GM19455 (cell line): Measurements from ENCODE around the gene LAMC3.

Experiments
- ATAC-seq: cut with Tn5 transposase; IDR thresholded peaks from one replicate; pipeline ENCODE4 v1.9.1; 2021; ENCODE audit not compliant: unreplicated experiment

The LAMC3 gene

DNA sequence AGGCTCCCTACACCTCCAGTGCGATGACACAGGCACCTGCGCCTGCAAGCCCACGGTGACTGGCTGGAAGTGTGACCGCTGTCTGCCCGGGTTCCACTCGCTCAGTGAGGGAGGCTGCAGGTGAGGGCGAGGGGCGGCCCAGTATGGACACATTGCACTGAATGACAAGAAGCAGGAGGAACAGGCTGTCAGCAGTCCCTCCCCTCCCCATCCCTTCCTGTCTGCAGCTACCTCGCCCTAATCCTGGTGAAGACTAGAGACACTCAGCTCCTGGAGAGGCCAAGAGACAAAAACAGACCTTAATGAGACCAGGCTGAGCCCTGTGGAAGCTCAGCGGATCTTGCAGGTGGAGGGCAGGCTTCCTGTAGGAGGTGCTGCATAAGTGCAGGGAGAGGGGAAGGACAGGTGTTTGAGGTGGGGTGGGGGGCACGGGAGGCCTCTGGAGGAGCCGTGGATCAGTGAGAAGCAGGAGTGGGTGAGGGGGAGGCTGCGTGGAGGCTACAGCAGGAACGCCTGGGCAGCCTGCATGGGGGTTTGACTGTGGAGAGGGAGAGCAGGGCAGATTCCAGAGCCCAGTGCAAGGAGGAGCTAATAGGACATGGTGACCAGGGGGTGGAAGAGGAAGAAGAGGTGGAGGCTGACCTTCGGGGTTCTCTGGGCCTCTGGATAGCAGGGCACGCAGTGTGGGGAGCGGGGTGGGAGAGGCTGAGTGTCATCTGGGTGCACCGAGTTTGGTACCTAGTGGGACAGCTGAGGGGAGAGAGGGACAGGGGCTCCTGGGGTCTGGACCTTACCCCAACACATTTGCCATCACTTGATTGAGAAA is 30.4 kb downstream of the LAMC3 start:
- ATAC-seq, result no peak

DNA sequence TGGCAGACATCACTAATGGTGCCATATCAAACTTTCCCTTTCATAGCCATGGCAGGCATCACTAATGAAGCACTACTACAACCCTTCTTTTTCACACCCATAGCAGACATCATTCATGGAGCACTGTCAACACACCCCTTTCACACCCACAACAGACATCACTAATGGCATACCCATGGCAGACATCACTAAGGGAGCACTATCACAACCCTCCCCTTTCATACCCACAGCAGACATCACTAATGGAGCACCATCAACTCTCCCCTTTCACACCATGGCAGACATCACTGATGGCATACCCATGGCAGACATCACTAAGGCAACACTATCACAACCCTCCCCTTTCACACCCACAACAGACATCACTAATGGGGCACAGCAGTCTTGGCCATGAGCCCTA is 33.7 kb downstream of the LAMC3 start:
- no peak for ATAC-seq

DNA sequence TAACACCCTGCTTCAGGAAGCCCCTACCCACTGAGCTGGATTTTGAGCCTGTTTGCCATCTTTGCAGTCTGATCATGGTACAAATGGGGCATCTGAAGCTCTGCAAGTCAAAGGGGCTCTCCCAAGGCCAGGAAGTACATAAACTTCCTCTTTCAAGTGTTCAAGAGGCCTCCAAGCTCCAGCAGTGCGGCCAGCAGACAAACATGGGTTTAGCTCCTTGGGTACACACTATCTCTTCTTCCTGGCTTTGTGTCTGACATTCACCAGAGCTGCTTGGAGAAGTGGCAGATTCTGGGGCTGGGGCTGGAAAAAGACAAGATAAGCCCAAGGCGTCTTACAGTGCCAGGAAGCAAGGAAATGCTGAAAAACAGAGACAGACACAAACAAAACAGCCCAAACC is 34.1 kb downstream of the LAMC3 start:
- ATAC-seq, result no peak

DNA sequence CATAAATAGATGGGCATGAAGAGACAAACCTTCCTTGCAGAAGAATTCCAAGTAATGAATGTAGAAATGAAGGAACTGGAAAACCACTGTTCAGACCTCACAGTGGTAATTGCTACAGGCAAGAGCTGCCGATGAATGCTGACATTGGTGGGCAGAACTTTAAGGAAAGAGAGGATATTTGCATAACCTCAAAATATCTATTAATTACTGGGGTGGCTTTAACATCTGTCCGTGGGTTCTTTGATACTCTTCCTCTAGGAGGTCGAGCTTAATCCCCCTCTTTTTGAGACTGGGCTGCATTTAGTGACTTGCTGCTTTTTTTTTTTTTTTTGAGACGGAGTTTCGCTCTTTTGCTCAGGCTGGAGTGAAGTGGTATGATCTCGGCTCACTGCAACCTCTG is 34.7 kb downstream of the LAMC3 start:
- no peak for ATAC-seq

DNA sequence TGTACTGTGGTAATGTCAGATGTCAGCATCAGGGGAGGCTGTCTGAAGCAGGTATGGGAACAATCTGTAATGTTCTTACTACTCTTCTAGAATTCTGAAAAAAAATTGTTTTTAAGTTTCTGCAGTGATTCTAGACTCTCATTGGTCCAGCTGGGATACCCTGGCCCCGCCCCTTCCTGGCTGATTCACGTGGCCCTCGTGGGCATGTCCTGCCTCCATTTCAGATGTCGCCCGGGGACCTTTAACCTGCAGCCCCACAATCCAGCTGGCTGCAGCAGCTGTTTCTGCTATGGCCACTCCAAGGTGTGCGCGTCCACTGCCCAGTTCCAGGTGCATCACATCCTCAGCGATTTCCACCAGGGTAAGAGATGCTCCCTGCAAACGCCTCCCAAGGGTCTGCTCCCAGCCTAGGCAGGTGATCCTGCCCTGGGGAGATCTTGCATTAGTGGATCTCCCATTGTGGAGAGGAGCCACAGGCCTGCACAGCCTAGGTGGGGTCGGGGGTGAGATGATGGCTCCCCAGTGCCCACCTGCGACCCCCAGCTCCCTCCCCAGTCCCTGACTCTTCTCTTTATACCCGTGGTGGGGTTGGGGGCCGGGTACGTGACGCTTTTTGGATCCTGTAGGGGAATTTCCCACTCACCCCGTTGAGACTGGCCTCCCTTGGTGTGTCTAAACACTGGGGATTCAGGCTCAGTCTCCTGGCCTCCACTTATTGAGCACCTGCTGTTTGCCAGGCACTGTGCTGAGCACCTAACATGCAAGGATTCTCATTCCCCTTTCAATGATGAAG is 36.5 kb downstream of the LAMC3 start:
- ATAC-seq, result no peak

DNA sequence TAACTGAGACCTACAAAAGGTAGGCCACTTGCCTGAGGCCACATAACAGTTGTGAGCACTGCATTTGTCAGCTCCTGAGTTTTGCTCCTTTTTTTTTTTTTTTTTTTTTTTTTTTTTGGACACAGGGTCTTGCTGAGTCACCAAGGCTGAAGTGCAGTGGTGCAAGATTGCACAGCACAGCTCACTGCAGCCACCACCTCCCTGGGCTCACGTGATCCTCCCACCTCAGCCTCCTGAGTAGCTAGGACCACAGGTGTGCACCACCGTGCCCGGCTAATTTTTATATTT is 37.1 kb downstream of the LAMC3 start:
- no peak for ATAC-seq

DNA sequence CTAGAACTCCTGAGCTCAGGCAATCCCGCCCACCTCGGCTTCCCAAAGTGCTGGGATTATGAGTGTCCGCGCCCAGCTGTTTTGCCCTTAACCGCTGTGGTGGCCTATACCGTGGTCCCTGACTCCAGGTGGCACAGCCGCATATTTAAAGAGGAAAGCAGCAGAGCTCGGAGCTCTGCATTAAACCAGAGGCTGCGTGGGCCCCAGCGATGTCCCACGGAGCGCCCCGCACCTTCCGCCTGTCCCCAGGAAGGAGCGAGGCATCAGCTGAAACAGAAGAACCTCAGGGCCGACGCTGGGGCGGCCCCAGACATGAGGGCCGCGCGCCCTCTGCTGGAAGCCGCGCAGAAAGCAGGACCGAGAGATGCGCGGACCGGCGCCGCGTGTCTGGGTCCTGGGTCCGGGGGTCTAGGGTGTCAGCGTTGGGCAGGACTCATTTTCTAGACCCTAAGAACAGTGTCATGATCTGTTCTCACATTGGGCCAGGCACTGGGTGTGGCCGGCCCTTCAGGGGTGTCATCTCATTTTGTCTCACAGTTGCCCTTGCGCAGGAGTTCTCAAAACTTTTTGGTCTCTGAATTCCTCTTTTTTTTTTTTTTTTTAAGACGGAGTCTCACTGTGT is 37.7 kb downstream of the LAMC3 start:
- ATAC-seq, result no peak

DNA sequence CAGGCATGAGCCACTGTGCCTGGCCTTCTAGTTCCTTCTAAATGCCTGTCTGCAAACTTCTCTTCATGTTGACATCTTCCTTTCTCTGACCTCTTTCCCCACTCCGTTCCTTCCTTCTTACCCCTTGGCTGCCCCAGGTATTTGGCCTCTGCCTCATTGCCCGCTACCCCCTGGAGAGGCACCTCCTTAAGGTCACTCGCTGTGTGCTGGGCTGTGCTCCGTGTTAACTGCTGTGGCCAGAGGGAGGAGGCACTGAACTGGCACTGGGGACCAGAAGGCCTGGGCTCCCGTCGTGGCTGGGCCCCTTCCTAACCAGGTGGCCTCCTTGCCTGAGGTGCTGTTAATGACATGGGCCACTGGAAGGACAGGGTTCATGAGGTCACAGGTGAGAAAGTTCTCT is 39.4 kb downstream of the LAMC3 start:
- no peak for ATAC-seq

DNA sequence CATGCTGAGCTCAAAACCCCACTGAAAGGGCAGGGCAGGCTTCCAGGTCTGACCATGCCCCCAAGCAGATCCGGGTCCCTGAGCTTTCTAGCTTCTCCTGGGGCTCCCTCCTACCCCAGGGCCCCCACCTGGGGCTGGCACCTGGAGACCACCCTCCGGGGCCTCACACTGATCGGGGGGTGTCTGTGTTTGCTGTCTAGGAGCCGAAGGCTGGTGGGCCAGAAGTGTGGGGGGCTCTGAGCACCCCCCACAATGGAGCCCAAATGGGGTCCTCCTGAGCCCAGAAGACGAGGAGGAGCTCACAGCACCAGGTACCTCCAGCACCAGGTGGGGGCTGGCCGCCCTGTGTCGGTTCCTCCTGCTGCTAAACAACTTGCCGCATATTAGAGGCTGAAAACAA is 39.8 kb downstream of the LAMC3 start:
- no peak for ATAC-seq

DNA sequence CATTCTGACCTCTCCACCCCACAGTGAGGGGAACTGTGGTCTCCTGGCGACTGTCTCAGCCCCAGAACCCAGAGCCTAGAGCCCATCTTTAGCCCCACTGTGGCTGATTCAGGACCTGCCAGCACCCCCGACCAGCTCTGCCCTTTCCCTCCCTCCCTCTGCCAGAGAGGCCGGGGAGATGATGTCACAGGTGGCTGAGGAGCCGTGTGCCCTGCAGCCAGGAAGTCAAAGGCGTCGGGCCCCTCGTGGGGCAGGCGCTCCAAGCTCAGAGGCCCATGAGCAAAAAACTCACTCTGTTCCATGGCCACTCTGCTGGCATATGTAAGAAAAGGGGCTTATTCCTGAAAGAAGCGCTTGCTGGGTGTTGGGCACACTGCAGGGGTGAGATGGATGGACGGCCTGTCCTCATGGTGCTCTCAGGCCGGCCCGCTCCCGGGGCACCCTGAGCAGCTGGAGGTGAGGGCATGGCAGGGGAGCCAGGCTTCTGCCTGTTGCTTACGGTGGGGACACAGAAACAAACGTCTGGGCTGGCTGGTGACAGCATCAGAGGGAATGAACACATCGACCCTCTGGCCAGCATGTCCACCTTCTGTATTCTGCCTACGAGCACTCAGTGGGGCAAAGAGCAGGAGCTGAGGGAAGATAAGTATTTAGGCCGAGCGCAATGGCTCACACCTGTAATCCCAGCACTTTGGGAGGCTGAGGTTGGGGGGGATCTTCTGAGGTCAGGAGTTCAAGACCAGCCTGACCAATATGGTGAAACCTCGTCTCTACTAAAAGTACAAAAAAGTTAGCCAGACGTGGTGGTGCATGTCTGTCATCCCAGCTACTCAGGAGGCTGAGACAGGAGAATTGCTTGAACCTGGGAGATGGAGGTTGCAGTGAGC is 41.1 kb downstream of the LAMC3 start:
- ATAC-seq, result no peak

DNA sequence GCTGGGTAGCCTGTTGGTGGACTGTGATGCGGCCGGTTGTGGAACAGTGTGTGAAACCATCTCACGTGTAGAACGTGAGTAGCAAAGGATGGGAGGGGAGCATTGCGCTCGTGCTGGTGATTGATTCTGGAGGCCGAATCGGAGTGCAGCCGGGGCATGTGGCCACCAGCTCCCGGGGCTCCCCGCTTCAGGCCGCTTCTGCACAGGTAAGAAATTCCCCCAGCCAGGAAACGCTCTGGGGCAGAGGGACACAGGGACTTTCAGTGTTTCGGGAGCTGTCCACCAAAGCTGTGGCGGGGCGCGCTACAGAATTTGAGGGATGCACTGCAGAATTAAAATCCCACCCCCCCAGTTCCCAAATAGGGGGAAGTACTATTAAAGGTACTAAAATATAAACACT is 41.9 kb downstream of the LAMC3 start:
- ATAC-seq, result no peak

DNA sequence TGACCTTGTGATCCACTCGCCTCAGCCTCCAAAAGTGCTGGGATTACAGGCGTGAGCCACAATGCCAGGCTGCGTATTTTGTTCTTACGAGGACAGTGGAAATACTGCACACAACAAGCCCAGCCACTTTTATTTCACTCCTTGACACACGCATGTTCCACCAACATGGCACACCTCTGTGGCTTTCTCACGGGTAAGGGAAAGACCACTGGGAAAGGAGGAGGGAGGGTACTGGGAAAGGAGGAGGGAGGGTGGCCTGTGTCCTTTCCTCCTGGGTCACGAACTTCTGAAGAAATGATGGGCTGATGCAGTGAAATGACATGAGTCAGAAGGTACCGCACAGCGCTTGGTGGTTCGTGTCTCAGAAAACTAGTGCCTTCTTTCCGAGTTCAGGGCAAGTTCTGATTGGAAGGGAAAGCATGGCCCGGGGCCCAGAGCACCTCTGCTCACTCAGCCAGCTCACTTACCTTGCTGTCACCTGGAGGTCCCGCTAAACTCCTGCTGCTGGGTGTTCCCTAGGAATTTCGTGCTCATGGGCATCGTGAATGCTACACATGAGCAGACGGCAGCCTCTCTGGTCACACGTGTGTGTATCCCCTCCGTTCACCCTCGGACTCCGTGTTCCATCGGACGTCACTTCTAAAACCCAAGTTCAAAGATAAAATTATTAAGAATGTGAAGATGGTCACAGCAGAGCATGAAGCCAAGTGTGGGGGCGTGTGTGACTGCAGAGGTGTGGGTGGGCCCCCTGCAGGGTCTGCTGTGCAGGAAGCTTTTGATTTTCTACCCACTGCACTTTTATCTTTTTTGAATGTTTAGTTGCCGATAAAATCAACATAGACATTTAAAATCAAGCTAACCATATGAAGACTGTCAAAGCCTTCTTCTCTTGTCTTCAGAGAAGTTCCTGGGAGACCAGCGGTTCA is 42.9 kb downstream of the LAMC3 start:
- no peak for ATAC-seq

DNA sequence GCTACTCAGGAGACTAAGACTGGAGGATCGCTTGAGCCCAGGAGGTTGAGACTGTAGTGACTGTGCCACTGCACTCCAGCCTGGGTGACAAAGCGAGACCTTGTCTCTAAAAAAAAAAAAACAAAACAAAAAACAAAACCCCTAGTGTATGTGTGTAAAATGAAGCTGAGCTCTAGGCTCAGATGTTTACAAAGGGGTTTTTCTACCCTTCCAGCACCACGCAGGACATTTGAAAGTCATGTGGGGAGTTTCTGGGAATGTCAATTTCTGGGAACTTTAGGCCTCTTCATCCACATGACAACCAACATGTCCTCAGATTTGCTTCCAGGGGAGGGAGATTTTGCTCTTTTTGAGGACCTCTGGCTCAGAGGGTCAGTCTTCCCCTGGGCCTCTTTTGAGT is 44.9 kb downstream of the LAMC3 start:
- no peak for ATAC-seq

DNA sequence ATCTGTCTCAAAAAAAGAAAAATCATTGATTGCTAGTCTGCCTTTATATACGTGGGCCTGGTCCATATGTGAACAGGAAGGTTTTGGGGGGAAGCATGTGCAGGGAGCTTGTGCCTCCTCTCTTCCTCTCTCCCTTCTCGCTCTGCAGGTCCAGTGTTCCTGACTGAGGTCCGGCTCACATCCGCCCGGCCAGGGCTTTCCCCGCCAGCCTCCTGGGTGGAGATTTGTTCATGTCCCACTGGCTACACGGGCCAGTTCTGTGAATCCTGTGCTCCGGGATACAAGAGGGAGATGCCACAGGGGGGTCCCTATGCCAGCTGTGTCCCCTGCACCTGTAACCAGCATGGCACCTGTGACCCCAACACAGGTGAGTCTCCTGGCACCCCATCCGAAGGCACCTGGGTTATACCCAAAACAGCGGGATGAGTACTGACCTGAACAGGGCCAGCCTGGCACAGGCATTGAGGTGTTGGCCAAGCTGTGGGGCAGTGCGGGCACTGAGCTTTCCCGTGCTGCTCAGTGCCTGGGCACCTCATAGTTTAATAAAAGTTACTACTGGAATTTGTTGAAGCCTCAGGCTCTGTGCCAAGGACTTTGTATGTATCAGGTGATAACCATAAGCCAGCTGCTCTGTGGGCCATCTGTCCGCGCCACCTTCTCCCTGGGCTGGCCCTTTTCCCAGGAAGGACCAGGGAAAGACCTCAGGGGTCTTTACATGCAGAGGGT is 48.0 kb downstream of the LAMC3 start:
- ATAC-seq, result no peak

DNA sequence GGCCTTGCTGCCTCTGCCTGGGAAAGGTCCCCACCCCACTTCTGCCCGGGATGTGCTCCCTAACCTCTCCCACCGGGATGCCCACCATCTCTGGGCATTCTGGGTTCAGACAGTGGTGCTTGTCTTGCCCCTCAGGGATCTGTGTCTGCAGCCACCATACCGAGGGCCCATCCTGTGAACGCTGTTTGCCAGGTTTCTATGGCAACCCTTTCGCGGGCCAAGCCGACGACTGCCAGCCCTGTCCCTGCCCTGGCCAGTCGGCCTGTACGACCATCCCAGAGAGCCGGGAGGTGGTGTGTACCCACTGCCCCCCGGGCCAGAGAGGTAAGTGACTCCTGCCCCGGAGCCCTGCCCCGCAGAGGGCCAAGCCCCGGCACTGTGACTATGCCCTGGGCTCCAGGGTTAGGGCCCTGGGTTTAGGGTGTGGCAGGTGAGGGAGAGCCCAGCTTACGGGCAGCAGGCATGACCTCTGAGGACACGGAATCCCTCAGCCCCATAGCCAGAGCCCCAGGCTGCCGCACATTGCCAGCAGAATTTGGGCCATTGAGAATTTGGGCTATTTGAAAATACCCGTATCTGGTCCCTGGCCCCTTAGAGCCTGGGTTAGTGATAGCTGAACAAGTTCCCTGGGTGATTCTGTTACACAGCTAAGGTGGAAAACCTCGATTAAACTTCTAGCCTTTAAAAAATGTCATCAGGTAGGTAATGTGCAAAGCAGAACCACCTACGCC is 52.1 kb downstream of the LAMC3 start:
- no peak for ATAC-seq

DNA sequence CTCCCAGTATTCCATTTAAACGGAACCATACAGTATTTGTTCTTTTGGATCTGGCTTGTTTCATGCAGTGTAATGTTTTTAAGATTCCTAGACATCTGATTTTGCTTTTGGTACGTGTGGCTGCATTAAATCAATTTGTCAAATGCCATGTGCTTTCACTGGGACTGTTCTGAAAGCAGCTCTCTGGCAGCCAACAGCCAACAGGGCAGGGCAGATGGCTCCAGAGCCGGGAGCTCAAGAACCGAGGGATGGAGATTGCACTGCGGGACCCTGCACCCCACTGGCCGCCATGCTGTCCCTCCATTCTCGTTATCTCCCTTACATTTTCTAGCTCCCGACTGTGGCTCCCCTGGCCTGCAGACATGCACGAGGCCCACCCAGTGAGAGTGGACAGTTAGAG is 54.0 kb downstream of the LAMC3 start:
- ATAC-seq, result no peak

DNA sequence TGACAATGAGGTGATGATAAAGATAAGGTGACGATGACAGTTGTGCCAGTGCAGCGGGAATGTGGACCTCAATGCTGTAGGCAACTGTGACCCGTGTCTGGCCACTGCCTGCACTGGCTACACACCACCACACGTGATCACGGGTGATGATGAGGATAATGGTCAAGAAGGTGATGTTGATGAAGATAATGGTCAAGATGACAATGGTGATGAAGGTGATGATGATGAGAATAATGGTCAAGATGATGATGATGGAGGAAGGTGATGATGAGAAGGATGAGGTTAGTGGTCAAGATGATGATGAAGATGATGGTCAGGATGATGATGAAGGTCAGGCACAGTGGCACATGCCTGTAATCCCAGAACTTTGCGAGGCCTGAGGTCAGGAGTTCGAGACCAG is 56.6 kb downstream of the LAMC3 start:
- no peak for ATAC-seq

DNA sequence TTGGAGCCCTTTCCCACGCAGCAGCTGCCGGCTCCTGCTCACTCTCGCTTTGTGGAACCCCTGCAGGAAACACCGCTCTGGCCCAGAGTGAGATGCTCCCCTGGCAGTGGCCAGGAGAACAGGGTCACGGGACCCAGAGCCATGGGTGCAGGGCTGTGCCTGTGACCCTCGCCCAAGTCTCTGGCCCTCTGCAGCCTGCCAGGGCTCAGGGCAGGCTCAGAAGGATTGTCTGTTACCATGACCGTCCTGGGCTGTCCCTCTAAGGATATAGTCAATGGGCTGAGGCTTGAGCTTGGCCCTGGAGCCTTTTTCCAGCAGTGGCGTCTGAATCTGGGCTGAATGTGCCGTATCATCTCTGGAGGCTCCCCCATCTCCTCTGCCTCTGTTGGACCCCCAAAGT is 58.7 kb downstream of the LAMC3 start:
- ATAC-seq, result no peak
